Measurements from ENCODE around the gene EP300. TPM values are rescaled to one million over a fixed set of nuclear protein-coding genes. Genes with fewer than 3 reads are reported as not detected.
"Not testable (repeated sequence)": the region's sequence is repeated elsewhere in the genome, so short reads cannot be mapped to it uniquely, and the experiment has no call there.

Gene EP300
- total RNA-seq, 1 donor from 2014 or later, result 66.5 TPM

- no peaks in the 10 kb centered on the region for H3K4me1 Mint-ChIP-seq (ENCODE audit: low read depth)
- no peaks in the 10 kb centered on the region for H3K27me3 Mint-ChIP-seq (ENCODE audit: low read depth)
- intact Hi-C loops (cut with micrococcal nuclease), result no loop called here
- no peaks in the 10 kb centered on the region for H3K9me3 Mint-ChIP-seq
- no peak for DNase-seq (ENCODE audit: low spot score)
- no peak overlapping the region for H3K27ac Mint-ChIP-seq
- no peak overlapping the region for H3K4me3 Mint-ChIP-seq (ENCODE audit: low read depth)
- H3K36me3 Mint-ChIP-seq (ENCODE audit: low read depth), result peaks cover 67% of the 10 kb centered on the region
Measured at GRCh38 chr22:41132550-41132949, 40.2 kb downstream of the EP300 start.

DNA sequence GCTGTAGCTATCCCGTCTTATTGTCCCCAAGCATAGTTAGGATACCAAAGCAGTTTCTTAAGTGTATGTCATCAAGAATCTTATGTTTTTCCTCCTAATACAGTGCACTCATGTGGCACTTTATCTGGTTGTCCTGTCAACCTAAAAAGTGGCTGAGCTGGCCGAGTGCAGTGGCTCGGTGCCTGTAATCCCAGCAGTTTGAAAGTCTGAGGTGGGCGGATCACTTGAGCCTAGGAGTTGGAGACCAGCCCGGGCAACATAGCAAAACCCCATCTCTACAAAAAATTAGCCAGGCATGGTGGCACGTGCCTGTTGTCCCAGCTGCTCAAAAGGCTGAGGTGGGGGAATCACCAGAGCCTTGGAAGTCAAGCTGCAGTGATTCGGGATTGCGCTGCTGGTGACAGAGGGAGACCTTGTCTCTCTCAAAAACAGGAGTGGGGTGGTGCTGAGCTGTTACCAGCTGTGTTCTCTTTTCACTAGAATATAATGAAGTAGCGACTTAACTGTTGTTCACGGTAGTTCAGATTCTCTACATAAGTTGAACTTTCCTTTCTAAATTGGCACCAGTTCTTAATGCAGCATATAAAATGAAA, 48.1 kb downstream of the EP300 start:
- Mint-ChIP-seq H3K36me3 (ENCODE audit: low read depth) (peaks cover 84% of the 10 kb centered on the region), H3K27ac (no peak overlapping the region), H3K9me3 (no peaks in the 10 kb centered on the region), H3K27me3 (ENCODE audit: low read depth) (no peaks in the 10 kb centered on the region), H3K4me3 (ENCODE audit: low read depth) (no peak overlapping the region), H3K4me1 (ENCODE audit: low read depth) (no peaks in the 10 kb centered on the region)
- intact Hi-C loops (cut with micrococcal nuclease), result no loop called here
- no peak for DNase-seq (ENCODE audit: low spot score)

- H3K4me3 Mint-ChIP-seq (ENCODE audit: low read depth); H3K4me1 Mint-ChIP-seq (ENCODE audit: low read depth); DNase-seq (ENCODE audit: low spot score); intact Hi-C loops (cut with micrococcal nuclease); H3K27ac Mint-ChIP-seq; H3K27me3 Mint-ChIP-seq (ENCODE audit: low read depth); H3K9me3 Mint-ChIP-seq: not testable (repeated sequence)
- peaks cover 73% of the 10 kb centered on the region for H3K36me3 Mint-ChIP-seq (ENCODE audit: low read depth)
Measured at GRCh38 chr22:41145921-41146320, 53.5 kb downstream of the EP300 start.

- no peak overlapping the region for H3K27ac Mint-ChIP-seq
Measured at GRCh38 chr22:41146573-41146972, 54.2 kb downstream of the EP300 start.

GRCh38 chr22:41147722-41148121, 55.3 kb downstream of the EP300 start:
- Mint-ChIP-seq H3K36me3 (ENCODE audit: low read depth) (peaks cover 78% of the 10 kb centered on the region), H3K27me3 (ENCODE audit: low read depth) (no peaks in the 10 kb centered on the region), H3K4me1 (ENCODE audit: low read depth) (no peaks in the 10 kb centered on the region), H3K9me3 (no peaks in the 10 kb centered on the region), H3K4me3 (ENCODE audit: low read depth) (no peak overlapping the region), H3K27ac (no peak overlapping the region)
- no peak for DNase-seq (ENCODE audit: low spot score)
- intact Hi-C loops (cut with micrococcal nuclease), result no loop called here

More at GRCh38 chr22:41146573-41146972, 54.2 kb downstream of the EP300 start:
- H3K9me3 Mint-ChIP-seq, result no peaks in the 10 kb centered on the region
- H3K36me3 Mint-ChIP-seq (ENCODE audit: low read depth), result peaks cover 78% of the 10 kb centered on the region
- DNase-seq (ENCODE audit: low spot score), result no peak
- no peak overlapping the region for H3K4me3 Mint-ChIP-seq (ENCODE audit: low read depth)
- no peaks in the 10 kb centered on the region for H3K4me1 Mint-ChIP-seq (ENCODE audit: low read depth)
- intact Hi-C loops (cut with micrococcal nuclease), result no loop called here
- H3K27me3 Mint-ChIP-seq (ENCODE audit: low read depth), result no peaks in the 10 kb centered on the region

DNA sequence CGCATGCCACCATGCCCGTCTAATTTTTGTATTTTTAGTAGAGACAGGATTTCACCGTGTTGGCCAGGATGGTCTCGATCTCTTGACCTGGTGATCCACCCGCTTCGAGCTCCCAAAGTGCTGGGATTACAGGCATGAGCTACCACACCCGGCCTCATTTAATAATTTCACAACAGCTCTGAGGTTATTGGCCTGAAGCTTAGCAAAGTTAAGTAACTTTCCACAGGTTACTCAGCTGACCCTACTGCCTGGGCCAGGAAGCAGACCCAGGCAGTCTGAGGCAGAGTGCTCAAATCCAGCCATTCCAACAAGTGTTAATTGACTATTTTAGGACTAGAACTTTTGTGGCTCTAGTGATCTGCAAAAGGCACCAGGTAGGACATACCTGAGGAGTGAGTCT, 60.5 kb downstream of the EP300 start:
- H3K4me1 Mint-ChIP-seq (ENCODE audit: low read depth), result no peaks in the 10 kb centered on the region
- no peaks in the 10 kb centered on the region for H3K27me3 Mint-ChIP-seq (ENCODE audit: low read depth)
- intact Hi-C loops (cut with micrococcal nuclease), result no loop called here
- no peak overlapping the region for H3K27ac Mint-ChIP-seq
- H3K4me3 Mint-ChIP-seq (ENCODE audit: low read depth), result no peak overlapping the region
- no peaks in the 10 kb centered on the region for H3K9me3 Mint-ChIP-seq
- peaks cover 86% of the 10 kb centered on the region for H3K36me3 Mint-ChIP-seq (ENCODE audit: low read depth)
- DNase-seq (ENCODE audit: low spot score), result no peak

GRCh38 chr22:41157083-41157482, 64.7 kb downstream of the EP300 start:
- no peak for DNase-seq (ENCODE audit: low spot score)
- H3K4me1 Mint-ChIP-seq (ENCODE audit: low read depth), result no peaks in the 10 kb centered on the region
- no peaks in the 10 kb centered on the region for H3K9me3 Mint-ChIP-seq
- H3K27me3 Mint-ChIP-seq (ENCODE audit: low read depth), result no peaks in the 10 kb centered on the region
- intact Hi-C loops (cut with micrococcal nuclease), result no loop called here
- peaks cover 85% of the 10 kb centered on the region for H3K36me3 Mint-ChIP-seq (ENCODE audit: low read depth)
- no peak overlapping the region for H3K27ac Mint-ChIP-seq
- no peak overlapping the region for H3K4me3 Mint-ChIP-seq (ENCODE audit: low read depth)

DNA sequence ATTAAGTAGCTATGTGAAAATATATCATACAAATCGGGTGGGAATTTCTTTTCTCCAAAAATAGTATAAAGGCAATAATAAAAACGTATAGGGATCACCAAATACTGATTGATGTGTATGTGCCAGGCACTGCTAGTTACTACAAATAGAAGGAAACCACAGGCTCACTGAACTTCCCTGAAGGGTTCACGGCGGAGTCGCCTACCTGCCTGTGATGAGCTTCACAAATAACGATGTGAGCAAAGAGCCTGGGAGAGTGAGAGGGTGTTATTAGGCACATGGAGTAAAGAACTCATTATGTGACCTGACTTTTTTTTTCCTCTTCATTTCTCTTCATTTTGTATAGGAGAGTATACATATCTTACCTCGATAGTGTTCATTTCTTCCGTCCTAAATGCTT, 76.8 kb downstream of the EP300 start:
- DNase-seq (ENCODE audit: low spot score), result no peak
- Mint-ChIP-seq H3K36me3 (ENCODE audit: low read depth) (peaks cover 71% of the 10 kb centered on the region), H3K27me3 (ENCODE audit: low read depth) (no peaks in the 10 kb centered on the region), H3K9me3 (no peaks in the 10 kb centered on the region), H3K4me3 (ENCODE audit: low read depth) (no peak overlapping the region), H3K4me1 (ENCODE audit: low read depth) (no peaks in the 10 kb centered on the region), H3K27ac (no peak overlapping the region)
- intact Hi-C loops (cut with micrococcal nuclease), result no loop called here

- Mint-ChIP-seq H3K36me3 (ENCODE audit: low read depth) (peaks cover 73% of the 10 kb centered on the region), H3K27ac (no peak overlapping the region), H3K4me1 (ENCODE audit: low read depth) (no peaks in the 10 kb centered on the region), H3K9me3 (no peaks in the 10 kb centered on the region), H3K27me3 (ENCODE audit: low read depth) (no peaks in the 10 kb centered on the region), H3K4me3 (ENCODE audit: low read depth) (no peak overlapping the region)
- DNase-seq (ENCODE audit: low spot score), result no peak
- intact Hi-C loops (cut with micrococcal nuclease), result no loop called here
Measured at GRCh38 chr22:41171996-41172395, 79.6 kb downstream of the EP300 start.

- Mint-ChIP-seq H3K4me1 (ENCODE audit: low read depth) (no peaks in the 10 kb centered on the region), H3K9me3 (no peaks in the 10 kb centered on the region), H3K36me3 (ENCODE audit: low read depth) (peaks cover 71% of the 10 kb centered on the region), H3K4me3 (ENCODE audit: low read depth) (no peak overlapping the region), H3K27ac (no peak overlapping the region), H3K27me3 (ENCODE audit: low read depth) (no peaks in the 10 kb centered on the region)
- intact Hi-C loops (cut with micrococcal nuclease), result no loop called here
- DNase-seq (ENCODE audit: low spot score), result no peak
Measured at GRCh38 chr22:41175546-41175945, 83.2 kb downstream of the EP300 start.

DNA sequence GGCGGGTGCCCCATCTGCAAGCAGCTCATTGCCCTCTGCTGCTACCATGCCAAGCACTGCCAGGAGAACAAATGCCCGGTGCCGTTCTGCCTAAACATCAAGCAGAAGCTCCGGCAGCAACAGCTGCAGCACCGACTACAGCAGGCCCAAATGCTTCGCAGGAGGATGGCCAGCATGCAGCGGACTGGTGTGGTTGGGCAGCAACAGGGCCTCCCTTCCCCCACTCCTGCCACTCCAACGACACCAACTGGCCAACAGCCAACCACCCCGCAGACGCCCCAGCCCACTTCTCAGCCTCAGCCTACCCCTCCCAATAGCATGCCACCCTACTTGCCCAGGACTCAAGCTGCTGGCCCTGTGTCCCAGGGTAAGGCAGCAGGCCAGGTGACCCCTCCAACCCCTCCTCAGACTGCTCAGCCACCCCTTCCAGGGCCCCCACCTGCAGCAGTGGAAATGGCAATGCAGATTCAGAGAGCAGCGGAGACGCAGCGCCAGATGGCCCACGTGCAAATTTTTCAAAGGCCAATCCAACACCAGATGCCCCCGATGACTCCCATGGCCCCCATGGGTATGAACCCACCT, 84.7 kb downstream of the EP300 start:
- no peak for DNase-seq (ENCODE audit: low spot score)
- Mint-ChIP-seq H3K27me3 (ENCODE audit: low read depth) (no peaks in the 10 kb centered on the region), H3K4me3 (ENCODE audit: low read depth) (no peak overlapping the region), H3K36me3 (ENCODE audit: low read depth) (peaks cover 76% of the 10 kb centered on the region), H3K27ac (no peak overlapping the region), H3K4me1 (ENCODE audit: low read depth) (peaks cover 2% of the 10 kb centered on the region), H3K9me3 (no peaks in the 10 kb centered on the region)
- intact Hi-C loops (cut with micrococcal nuclease), result no loop called here

DNA sequence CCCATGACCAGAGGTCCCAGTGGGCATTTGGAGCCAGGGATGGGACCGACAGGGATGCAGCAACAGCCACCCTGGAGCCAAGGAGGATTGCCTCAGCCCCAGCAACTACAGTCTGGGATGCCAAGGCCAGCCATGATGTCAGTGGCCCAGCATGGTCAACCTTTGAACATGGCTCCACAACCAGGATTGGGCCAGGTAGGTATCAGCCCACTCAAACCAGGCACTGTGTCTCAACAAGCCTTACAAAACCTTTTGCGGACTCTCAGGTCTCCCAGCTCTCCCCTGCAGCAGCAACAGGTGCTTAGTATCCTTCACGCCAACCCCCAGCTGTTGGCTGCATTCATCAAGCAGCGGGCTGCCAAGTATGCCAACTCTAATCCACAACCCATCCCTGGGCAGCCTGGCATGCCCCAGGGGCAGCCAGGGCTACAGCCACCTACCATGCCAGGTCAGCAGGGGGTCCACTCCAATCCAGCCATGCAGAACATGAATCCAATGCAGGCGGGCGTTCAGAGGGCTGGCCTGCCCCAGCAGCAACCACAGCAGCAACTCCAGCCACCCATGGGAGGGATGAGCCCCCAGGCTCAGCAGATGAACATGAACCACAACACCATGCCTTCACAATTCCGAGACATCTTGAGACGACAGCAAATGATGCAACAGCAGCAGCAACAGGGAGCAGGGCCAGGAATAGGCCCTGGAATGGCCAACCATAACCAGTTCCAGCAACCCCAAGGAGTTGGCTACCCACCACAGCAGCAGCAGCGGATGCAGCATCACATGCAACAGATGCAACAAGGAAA, 85.4 kb downstream of the EP300 start:
- Mint-ChIP-seq H3K4me3 (ENCODE audit: low read depth) (no peak overlapping the region), H3K36me3 (ENCODE audit: low read depth) (peaks cover 69% of the 10 kb centered on the region), H3K4me1 (ENCODE audit: low read depth) (peaks cover 2% of the 10 kb centered on the region), H3K27me3 (ENCODE audit: low read depth) (no peaks in the 10 kb centered on the region), H3K27ac (no peak overlapping the region), H3K9me3 (no peaks in the 10 kb centered on the region)
- no peak for DNase-seq (ENCODE audit: low spot score)
- intact Hi-C loops (cut with micrococcal nuclease), result no loop called here

DNA sequence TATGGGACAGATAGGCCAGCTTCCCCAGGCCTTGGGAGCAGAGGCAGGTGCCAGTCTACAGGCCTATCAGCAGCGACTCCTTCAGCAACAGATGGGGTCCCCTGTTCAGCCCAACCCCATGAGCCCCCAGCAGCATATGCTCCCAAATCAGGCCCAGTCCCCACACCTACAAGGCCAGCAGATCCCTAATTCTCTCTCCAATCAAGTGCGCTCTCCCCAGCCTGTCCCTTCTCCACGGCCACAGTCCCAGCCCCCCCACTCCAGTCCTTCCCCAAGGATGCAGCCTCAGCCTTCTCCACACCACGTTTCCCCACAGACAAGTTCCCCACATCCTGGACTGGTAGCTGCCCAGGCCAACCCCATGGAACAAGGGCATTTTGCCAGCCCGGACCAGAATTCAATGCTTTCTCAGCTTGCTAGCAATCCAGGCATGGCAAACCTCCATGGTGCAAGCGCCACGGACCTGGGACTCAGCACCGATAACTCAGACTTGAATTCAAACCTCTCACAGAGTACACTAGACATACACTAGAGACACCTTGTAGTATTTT, 86.1 kb downstream of the EP300 start:
- no peak for DNase-seq (ENCODE audit: low spot score)
- intact Hi-C loops (cut with micrococcal nuclease), result no loop called here
- Mint-ChIP-seq H3K27ac (no peak overlapping the region), H3K27me3 (ENCODE audit: low read depth) (no peaks in the 10 kb centered on the region), H3K4me3 (ENCODE audit: low read depth) (no peak overlapping the region), H3K36me3 (ENCODE audit: low read depth) (peaks cover 62% of the 10 kb centered on the region), H3K4me1 (ENCODE audit: low read depth) (peaks cover 2% of the 10 kb centered on the region), H3K9me3 (no peaks in the 10 kb centered on the region)

Measured in activated T-helper 2 cell treated with anti-CD3 and anti-CD28 coated beads, Interferon-gamma antibody, Interleukin-2, Interleukin-4, amounts not matched to agents 10 μg/mL and 5 μg/mL and 100 μg/mL, durations not matched to agents 14 hours and 24 hours and 36 hours (primary cell).